ENCODE data around the gene TKT. TPM values are rescaled to one million over a fixed set of nuclear protein-coding genes. Genes with fewer than 3 reads are reported as not detected.

Gene TKT
- total and polyA plus RNA-seq, 7 donors, result 10.5 to 51.9 (median 23.1) TPM

GRCh38 chr3:53229171-53229570, 26.7 kb downstream of the TKT start:
- no peak for TF ChIP-seq CTCF (IDR thresholded peaks at IDR 0.05)
- 94 to 97% (median 95%) methylated on average over 14 of the region's 14 CpGs for WGBS, 3 donors

GRCh38 chr3:53227993-53228885, 27.6 kb downstream of the TKT start:
- no peak for TF ChIP-seq CTCF (IDR thresholded peaks at IDR 0.05)
- Histone ChIP-seq H3K36me3 (ENCODE audit: insufficient read depth in 1 of 2, low read depth in 1 of 2) (peaks cover 4 to 100% of the 10 kb centered on the region in 2 donors), H3K9me3 (no peaks in the 10 kb centered on the region), H3K27me3 (ENCODE audit: insufficient read depth in 3 of 3, low read length in 2 of 3) (no peaks in the 10 kb centered on the region), H3K27ac (no peak overlapping the region), H3K4me3 (no peak overlapping the region), H3K4me1 (no peaks in the 10 kb centered on the region)
- DNase-seq (no peak), ATAC-seq (no peak)
- intact Hi-C loops (cut with DNase I), result no loop called here
- 87 to 90% (median 87%) methylated on average over 24 of the region's 24 CpGs for WGBS, 3 donors

More at GRCh38 chr3:53229171-53229570, 26.7 kb downstream of the TKT start:
- Histone ChIP-seq H3K36me3 (ENCODE audit: insufficient read depth in 1 of 2, low read depth in 1 of 2) (peaks cover 4 to 100% of the 10 kb centered on the region in 2 donors), H3K27ac (no peak overlapping the region), H3K9me3 (no peaks in the 10 kb centered on the region), H3K4me3 (no peak overlapping the region), H3K4me1 (no peaks in the 10 kb centered on the region), H3K27me3 (ENCODE audit: insufficient read depth in 3 of 3, low read length in 2 of 3) (no peaks in the 10 kb centered on the region)
- intact Hi-C loops (cut with DNase I), result no loop called here
- no peak for DNase-seq
- no peak for ATAC-seq

- Histone ChIP-seq H3K9me3 (no peaks in the 10 kb centered on the region), H3K36me3 (ENCODE audit: insufficient read depth in 1 of 2, low read depth in 1 of 2) (peaks cover 4 to 92% of the 10 kb centered on the region in 2 donors), H3K4me1 (no peaks in the 10 kb centered on the region), H3K27me3 (ENCODE audit: insufficient read depth in 3 of 3, low read length in 2 of 3) (no peaks in the 10 kb centered on the region), H3K4me3 (no peak overlapping the region), H3K27ac (no peak overlapping the region)
- ATAC-seq (no peak), DNase-seq (peak in 1 of 2 donors; percentile 32)
- 92 to 95% (median 95%) methylated on average over 17 of the region's 17 CpGs for WGBS, 3 donors
- TF ChIP-seq CTCF (IDR thresholded peaks at IDR 0.05), result no peak
- intact Hi-C loops (cut with DNase I), result no loop called here
These were observed 28.9 kb downstream of the TKT start for GRCh38 chr3:53226841-53227407.

- H3K4me1 ChIP-seq, result no peaks in the 10 kb centered on the region
- intact Hi-C loops (cut with DNase I), result no loop called here
- peak in 1 of 2 donors; percentile 34 for DNase-seq
- H3K9me3 ChIP-seq, result no peaks in the 10 kb centered on the region
- H3K27me3 ChIP-seq (ENCODE audit: insufficient read depth in 3 of 3, low read length in 2 of 3), result no peaks in the 10 kb centered on the region
- no peak overlapping the region for H3K27ac ChIP-seq
- ATAC-seq, result no peak
- 82 to 91% (median 86%) methylated on average over 12 of the region's 12 CpGs for WGBS, 3 donors
- TF ChIP-seq CTCF (IDR thresholded peaks at IDR 0.05), result no peak
- peaks cover 4 to 86% of the 10 kb centered on the region in 2 donors for H3K36me3 ChIP-seq (ENCODE audit: insufficient read depth in 1 of 2, low read depth in 1 of 2)
- no peak overlapping the region for H3K4me3 ChIP-seq
These were observed 29.5 kb downstream of the TKT start for GRCh38 chr3:53226142-53226840.
